CD4-positive, CD25-positive, alpha-beta regulatory T cell (primary cell): ENCODE data around the gene MAP3K10. TPM values are rescaled to one million over a fixed set of nuclear protein-coding genes. Genes with fewer than 3 reads are reported as not detected.
"Not testable (repeated sequence)": the region's sequence is repeated elsewhere in the genome, so short reads cannot be mapped to it uniquely, and the experiment has no call there.

Source experiments
- ATAC-seq, 2 donors: fragments of 150-1000 bp; cut with Tn5 transposase; one replicate each; pipeline ENCODE4 v1.10.0; 2021; ENCODE audit warnings: low read depth in 2 of 2, moderate number of reproducible peaks in 2 of 2, moderate library complexity in 1 of 2
- DNase-seq, 3 donors: peaks; one replicate each; pipeline versions ENCODE4 v3.0.0 to v3.0.0-alpha.2; 2012 to 2022; ENCODE audit warnings: mixed read lengths in 1 of 3
- H3K27ac ChIP-seq: one replicate; pipeline ENCODE4 v1.7.0; 2013; ENCODE audit warnings: mild to moderate bottlenecking, low read length; ENCODE audit not compliant: insufficient read depth, poor library complexity, severe bottlenecking
- H3K27me3 ChIP-seq: one replicate; pipeline ENCODE4 v1.7.0; 2013; ENCODE audit warnings: low read length; ENCODE audit not compliant: control insufficient read depth, insufficient read depth
- H3K36me3 ChIP-seq: one replicate; pipeline ENCODE4 v1.7.0; 2013; ENCODE audit warnings: mild to moderate bottlenecking, low read length, moderate library complexity; ENCODE audit not compliant: control insufficient read depth, insufficient read depth
- H3K4me1 ChIP-seq: 2 replicates; pipeline ENCODE4 v1.7.0; 2013; ENCODE audit warnings: mild to moderate bottlenecking, low read length; ENCODE audit not compliant: insufficient read depth, control insufficient read depth, poor library complexity, severe bottlenecking
- H3K4me3 ChIP-seq: one replicate; pipeline ENCODE4 v1.7.0; 2013; ENCODE audit warnings: low read depth, mild to moderate bottlenecking, low read length, moderate library complexity
- H3K9me3 ChIP-seq, 2 experiments: 1 replicate in 1 of 2; 2 replicates in 1 of 2; pipeline ENCODE4 v1.7.0; 2013; ENCODE audit warnings: low read length in 2 of 2, mild to moderate bottlenecking in 1 of 2, moderate library complexity in 1 of 2; ENCODE audit not compliant: control insufficient read depth in 2 of 2
- H3K27ac Mint-ChIP-seq, 3 donors: one replicate each; pipeline ENCODE4 v1.8.0; 2020 to 2022; ENCODE audit warnings: mild to moderate bottlenecking in 3 of 3, mixed read lengths in 3 of 3, moderate library complexity in 2 of 3
- H3K27me3 Mint-ChIP-seq: one replicate; pipeline ENCODE4 v1.8.0; 2022; ENCODE audit warnings: mild to moderate bottlenecking, mixed read lengths
- H3K36me3 Mint-ChIP-seq: one replicate; pipeline ENCODE4 v1.8.0; 2020; ENCODE audit warnings: mixed read lengths
- H3K4me1 Mint-ChIP-seq, 4 donors: one replicate each; pipeline ENCODE4 v1.8.0; 2020 to 2022; ENCODE audit warnings: mixed read lengths in 4 of 4, mild to moderate bottlenecking in 1 of 4
- H3K4me3 Mint-ChIP-seq, 4 donors: one replicate each; pipeline ENCODE4 v1.8.0; 2020 to 2022; ENCODE audit warnings: mild to moderate bottlenecking in 4 of 4, mixed read lengths in 4 of 4, moderate library complexity in 3 of 4
- H3K9me3 Mint-ChIP-seq, 7 donors: one replicate each; pipeline ENCODE4 v1.8.0; 2020 to 2022; ENCODE audit warnings: mixed read lengths in 7 of 7, mild to moderate bottlenecking in 3 of 7, moderate library complexity in 2 of 7
- polyA plus RNA-seq, 4 donors: library from polyadenylated mRNA; unstranded; fragments of 300-500 nt; fragmentation: Illumina TruSeq; gene quantifications; one replicate each; pipeline ENCODE4 v1.2.3, GENCODE V29; 2021
- total RNA-seq: library from RNA; stranded (reverse); gene quantifications from one replicate; pipeline ENCODE4 v1.2.3, GENCODE V29; 2022

Gene MAP3K10
- total and polyA plus RNA-seq, 5 donors from 2014 or later, result 0.14 to 25.8 (median 0.65) TPM

GRCh38 chr19:40214936-40215335 is 23.7 kb downstream of the MAP3K10 start:
- DNase-seq (no peak), ATAC-seq (no peak)
- H3K27ac ChIP-seq, result no peak overlapping the region
- peaks cover 10% of the 10 kb centered on the region for H3K27me3 ChIP-seq
- Mint-ChIP-seq H3K4me3 (no peak overlapping the region), H3K36me3 (peaks cover 5% of the 10 kb centered on the region), H3K9me3 (peaks cover 0 to 2% (median 0%) of the 10 kb centered on the region in 7 donors), H3K4me1 (peaks cover 0 to 12% (median 3%) of the 10 kb centered on the region in 4 donors), H3K27ac (no peak overlapping the region), H3K27me3 (peaks cover 22% of the 10 kb centered on the region)
- H3K9me3 ChIP-seq, result no peaks in the 10 kb centered on the region
- H3K4me3 ChIP-seq, result no peak overlapping the region
- H3K4me1 ChIP-seq, result peaks cover 5% of the 10 kb centered on the region
- no peaks in the 10 kb centered on the region for H3K36me3 ChIP-seq

GRCh38 chr19:40216013-40216776 is 25.0 kb downstream of the MAP3K10 start:
- Histone ChIP-seq H3K9me3 (no peaks in the 10 kb centered on the region), H3K36me3 (no peaks in the 10 kb centered on the region), H3K27me3 (peaks cover 13% of the 10 kb centered on the region), H3K4me3 (no peak overlapping the region), H3K4me1 (peaks cover 5% of the 10 kb centered on the region), H3K27ac (no peak overlapping the region)
- peaks cover 0 to 2% (median 0%) of the 10 kb centered on the region in 7 donors for H3K9me3 Mint-ChIP-seq
- H3K4me1 Mint-ChIP-seq, result peaks cover 0 to 12% (median 3%) of the 10 kb centered on the region in 4 donors
- H3K36me3 Mint-ChIP-seq, result no peaks in the 10 kb centered on the region
- H3K4me3 Mint-ChIP-seq, result peak overlapping the region in 1 of 4 donors; percentile 54
- peaks cover 31% of the 10 kb centered on the region for H3K27me3 Mint-ChIP-seq
- no peak for DNase-seq
- ATAC-seq, result no peak
- no peak overlapping the region for H3K27ac Mint-ChIP-seq

GRCh38 chr19:40216777-40217026 is 25.5 kb downstream of the MAP3K10 start:
- Mint-ChIP-seq H3K27me3 (peaks cover 35% of the 10 kb centered on the region), H3K9me3 (peaks cover 0 to 2% (median 0%) of the 10 kb centered on the region in 7 donors), H3K27ac (no peak overlapping the region), H3K4me1 (peaks cover 0 to 12% (median 3%) of the 10 kb centered on the region in 4 donors), H3K36me3 (no peaks in the 10 kb centered on the region), H3K4me3 (peak overlapping the region in 1 of 4 donors; percentile 54)
- ATAC-seq (no peak), DNase-seq (no peak)
- peaks cover 13% of the 10 kb centered on the region for H3K27me3 ChIP-seq
- no peak overlapping the region for H3K27ac ChIP-seq
- no peaks in the 10 kb centered on the region for H3K9me3 ChIP-seq
- peaks cover 5% of the 10 kb centered on the region for H3K4me1 ChIP-seq
- H3K36me3 ChIP-seq, result no peaks in the 10 kb centered on the region
- H3K4me3 ChIP-seq, result no peak overlapping the region

- Mint-ChIP-seq H3K4me3 (no peak overlapping the region), H3K9me3 (peaks cover 0 to 4% (median 3%) of the 10 kb centered on the region in 7 donors), H3K27ac (no peak overlapping the region), H3K4me1 (peaks cover 5 to 16% (median 8%) of the 10 kb centered on the region in 4 donors), H3K36me3 (no peaks in the 10 kb centered on the region), H3K27me3 (peaks cover 40% of the 10 kb centered on the region)
- H3K9me3 ChIP-seq, result no peaks in the 10 kb centered on the region
- peaks cover 5% of the 10 kb centered on the region for H3K4me1 ChIP-seq
- H3K27ac ChIP-seq, result no peak overlapping the region
- DNase-seq, result peak in 1 of 3 donors; percentile 16
- H3K36me3 ChIP-seq, result no peaks in the 10 kb centered on the region
- peaks cover 13% of the 10 kb centered on the region for H3K27me3 ChIP-seq
- no peak for ATAC-seq
- H3K4me3 ChIP-seq, result no peak overlapping the region
Observed at GRCh38 chr19:40217027-40217810, 26.0 kb downstream of the MAP3K10 start.

- ATAC-seq (peak; percentile 36 to 42), DNase-seq (peak; percentile 24 to 51 (median 27))
- peak within 1 kb of the TSS in 1 of 4 donors; percentile 19 for H3K4me3 Mint-ChIP-seq
- Histone ChIP-seq H3K4me1 (peaks cover 8% of the 10 kb centered on the region), H3K36me3 (no peaks in the 10 kb centered on the region), H3K9me3 (no peaks in the 10 kb centered on the region), H3K27me3 (peaks cover 13% of the 10 kb centered on the region), H3K27ac (no peak within 1 kb of the TSS), H3K4me3 (no peak within 1 kb of the TSS)
- H3K36me3 Mint-ChIP-seq, result no peaks in the 10 kb centered on the region
- peaks cover 0 to 4% (median 3%) of the 10 kb centered on the region in 7 donors for H3K9me3 Mint-ChIP-seq
- peaks cover 5 to 16% (median 8%) of the 10 kb centered on the region in 4 donors for H3K4me1 Mint-ChIP-seq
- H3K27me3 Mint-ChIP-seq, result peaks cover 42% of the 10 kb centered on the region
- H3K27ac Mint-ChIP-seq, result no peak within 1 kb of the TSS
Observed at GRCh38 chr19:40217934-40218890, 27.0 kb downstream of the MAP3K10 start, which contains the start of gene TTC9B. TTC9B (minus strand) TSS chr19:40218384; CDS start chr19:40218381, 3 bp downstream.

- Mint-ChIP-seq H3K4me3 (peak overlapping the region in 1 of 4 donors; percentile 19), H3K27me3 (peaks cover 42% of the 10 kb centered on the region), H3K4me1 (peaks cover 5 to 16% (median 8%) of the 10 kb centered on the region in 4 donors)
- not testable (repeated sequence) for H3K9me3 Mint-ChIP-seq, DNase-seq, H3K36me3 Mint-ChIP-seq, H3K36me3 ChIP-seq, H3K27ac Mint-ChIP-seq, H3K27ac ChIP-seq, H3K9me3 ChIP-seq, H3K4me3 ChIP-seq, ATAC-seq
- H3K4me1 ChIP-seq, result peaks cover 11% of the 10 kb centered on the region
- peaks cover 16% of the 10 kb centered on the region for H3K27me3 ChIP-seq
Observed at GRCh38 chr19:40219029-40219428, 27.8 kb downstream of the MAP3K10 start.

- Histone ChIP-seq H3K4me1 (peaks cover 11% of the 10 kb centered on the region), H3K36me3 (no peaks in the 10 kb centered on the region), H3K4me3 (no peak overlapping the region), H3K27me3 (peaks cover 16% of the 10 kb centered on the region), H3K27ac (no peak overlapping the region), H3K9me3 (no peaks in the 10 kb centered on the region)
- Mint-ChIP-seq H3K9me3 (peaks cover 0 to 4% (median 3%) of the 10 kb centered on the region in 7 donors), H3K27me3 (peaks cover 42% of the 10 kb centered on the region), H3K27ac (no peak overlapping the region), H3K4me3 (peak overlapping the region in 1 of 4 donors; percentile 16), H3K4me1 (peaks cover 5 to 20% (median 8%) of the 10 kb centered on the region in 4 donors), H3K36me3 (no peaks in the 10 kb centered on the region)
- ATAC-seq, result peak in 1 of 2 donors; percentile 23
- no peak for DNase-seq
Observed at GRCh38 chr19:40219721-40220276, 28.6 kb downstream of the MAP3K10 start.
